GM12878 (cell line): ENCODE results near the gene SETBP1. TPM values are rescaled to one million over a fixed set of nuclear protein-coding genes. Genes with fewer than 3 reads are reported as not detected.

Experiments
- ATAC-seq: fragments of 200-7000 bp; cut with Tn5 transposase; 3 replicates; pipeline ENCODE4 v1.9.1; 2020; ENCODE audit warnings: mild to moderate bottlenecking, moderate library complexity
- BruUV-seq: library from RNA; stranded (reverse); fragments of 400-500 nt; replicated peaks from 2 replicates; lab custom pipeline; 2021; lab: Mats Ljungman, UMichigan
- CTCF ChIA-PET: fragments of 300-600 bp; sonication (Branson Sonifier 250); formaldehyde crosslinking; extraction: SDS; loops from one replicate; lab custom pipeline; 2021; ENCODE audit warnings: inconsistent platforms; lab: Yijun Ruan, JAX
- POLR2A ChIA-PET: fragments of 350-600 bp; formaldehyde crosslinking; extraction: SDS; loops from one replicate; lab custom pipeline; 2021; ENCODE audit warnings: inconsistent platforms; lab: Charles Lee
- RAD21 ChIA-PET: fragments of 300-600 bp; sonication (Branson Sonifier 250); formaldehyde crosslinking; loops from one replicate; lab custom pipeline; 2023; ENCODE audit warnings: antibody characterized with exemption; ENCODE audit not compliant: unreplicated experiment; lab: Charles Lee
- SMC1A ChIA-PET: fragments of 300-600 bp; sonication (Branson Sonifier 250); formaldehyde crosslinking; loops from one replicate; lab custom pipeline; 2023; ENCODE audit not compliant: unreplicated experiment, uncharacterized antibody; lab: Charles Lee
- DNase-seq: peaks from one replicate; pipeline ENCODE4 v3.0.0-alpha.2; 2011; ENCODE audit warnings: low read depth, low spot score
- FAIRE-seq: peaks from 3 replicates; lab custom pipeline; 2011; peaks lifted over from hg19 to GRCh38; lab: Jason Lieb, UNC
- H2AFZ ChIP-seq: 2 replicates; pipeline ENCODE4 v1.6.0; 2011; ENCODE audit warnings: low read depth, low read length, control low read depth; ENCODE audit not compliant: control insufficient read depth
- H3K27ac ChIP-seq: 2 replicates; pipeline ENCODE4 v1.5.1; 2011; ENCODE audit warnings: control low read depth; ENCODE audit not compliant: control insufficient read depth, insufficient read depth
- H3K27me3 ChIP-seq, 2 experiments: replicated peaks in 1 of 2; 2 replicates each; pipeline versions ENCODE4 v1.6.0 to v1.6.1; 2011; ENCODE audit warnings: low read length in 1 of 2; ENCODE audit not compliant: control insufficient read depth in 2 of 2, insufficient read depth in 2 of 2
- H3K36me3 ChIP-seq, 2 experiments: 2 replicates each; pipeline ENCODE4 v1.5.1; 2011; ENCODE audit warnings: low read length in 1 of 2; ENCODE audit not compliant: control insufficient read depth in 2 of 2, insufficient read depth in 2 of 2
- H3K4me1 ChIP-seq: 2 replicates; pipeline ENCODE4 v1.6.1; 2011; ENCODE audit warnings: mild to moderate bottlenecking, low read length, moderate library complexity, mixed read lengths; ENCODE audit not compliant: control insufficient read depth, insufficient read depth
- H3K4me2 ChIP-seq: 2 replicates; pipeline ENCODE4 v1.6.0; 2011; ENCODE audit warnings: control low read depth; ENCODE audit not compliant: control insufficient read depth, insufficient read depth
- H3K4me3 ChIP-seq: fragments of 200-600 bp; sonication (generic); 2 replicates; pipeline ENCODE4 v1.5.1; 2016
- H3K79me2 ChIP-seq: 2 replicates; pipeline ENCODE4 v1.6.0; 2011; ENCODE audit warnings: low read length; ENCODE audit not compliant: control insufficient read depth, insufficient read depth
- H3K9ac ChIP-seq: 2 replicates; pipeline ENCODE4 v1.8.0; 2011; ENCODE audit warnings: low read length, control low read depth, mixed read lengths; ENCODE audit not compliant: control insufficient read depth, insufficient read depth
- H3K9me3 ChIP-seq: replicated peaks from 3 replicates; pipeline ENCODE4 v1.5.1; 2011; ENCODE audit warnings: mild to moderate bottlenecking, low read length; ENCODE audit not compliant: control insufficient read depth, insufficient read depth
- H4K20me1 ChIP-seq: 2 replicates; pipeline ENCODE4 v1.6.0; 2011; ENCODE audit not compliant: control insufficient read depth, insufficient read depth
- CHD1 ChIP-seq: IDR thresholded peaks from 2 replicates; pipeline ENCODE4 v1.6.1; 2012; ENCODE audit warnings: low read depth, low read length, improper control_type of control experiment
- POLR2A ChIP-seq: IDR thresholded peaks from 2 replicates; pipeline ENCODE4 v1.6.1; 2011; ENCODE audit warnings: low read depth, mild to moderate bottlenecking, low read length
- SMAD5 ChIP-seq: IDR thresholded peaks from 2 replicates; pipeline ENCODE4 v1.6.1; 2016; ENCODE audit warnings: antibody characterized with exemption, low read depth
- ZNF207 ChIP-seq: fragments of 450-650 bp; IDR thresholded peaks from 2 replicates; pipeline ENCODE4 v1.6.1; 2014; ENCODE audit warnings: antibody characterized with exemption, mild to moderate bottlenecking, borderline replicate concordance
- WGBS: methylation state at CpG from one replicate; pipeline ENCODE4 v1.1.6; 2016; ENCODE audit warnings: low lambda C conversion rate; ENCODE audit not compliant: insufficient replicate concordance, insufficient coverage; ENCODE audit errors: missing lambda C conversion rate; 5-methylcytosine and 5-hydroxymethylcytosine counted together
- in situ Hi-C: fragments of 300-500 bp; cut with MboI; formaldehyde crosslinking; loops from 9 replicates; pipeline ENCODE4 v1.14.3; 2018; ENCODE audit warnings: mixed read lengths
- intact Hi-C: fragments of 100-400 bp; cut with micrococcal nuclease; formaldehyde crosslinking; loops from one replicate; pipeline ENCODE4 v1.14.2; 2022; ENCODE audit not compliant: unreplicated experiment
- polyA plus RNA-seq, 11 experiments: library from polyadenylated mRNA; depleted of rRNA in 4 of 11; unstranded in 6 of 11; stranded (reverse) in 5 of 11; fragments of >200 nt; fragmentation: Nextera tagmentation in 4 of 11; fragmentation: Illumina TruSeq in 1 of 11; extraction: Ambion mirVana in 4 of 11; extraction: Trizol in 1 of 11; gene quantifications; 1 replicate in 1 of 11; 2 replicates in 10 of 11; pipeline versions ENCODE4 v1.2.1 to v1.2.3, GENCODE V29; 2011 to 2016; ENCODE audit warnings: inconsistent platforms in 2 of 11, missing spikeins in 2 of 11, low read depth in 1 of 11
- total RNA-seq, 4 experiments: library from RNA; depleted of rRNA in 3 of 4; stranded (reverse); fragments of >200 nt in 3 of 4; fragmentation: Illumina TruSeq in 1 of 4; extraction: Trizol in 1 of 4; gene quantifications; 2 replicates each; pipeline versions ENCODE4 v1.2.1 to v1.2.3, GENCODE V29; 2013 to 2021
- TF ChIP-seq, protein P1 (sequence below): fragments of 450-650 bp; IDR thresholded peaks from 2 replicates; pipeline ENCODE4 v1.6.1; 2017; ENCODE audit warnings: mild to moderate bottlenecking

The SETBP1 gene
- total and polyA plus RNA-seq, 10 of the 15 experiments (the other 5 are each of a cell fraction or from before 2014, with no cell fraction given) = 0.99 to 29.7 (median 8.3) TPM

DNA sequence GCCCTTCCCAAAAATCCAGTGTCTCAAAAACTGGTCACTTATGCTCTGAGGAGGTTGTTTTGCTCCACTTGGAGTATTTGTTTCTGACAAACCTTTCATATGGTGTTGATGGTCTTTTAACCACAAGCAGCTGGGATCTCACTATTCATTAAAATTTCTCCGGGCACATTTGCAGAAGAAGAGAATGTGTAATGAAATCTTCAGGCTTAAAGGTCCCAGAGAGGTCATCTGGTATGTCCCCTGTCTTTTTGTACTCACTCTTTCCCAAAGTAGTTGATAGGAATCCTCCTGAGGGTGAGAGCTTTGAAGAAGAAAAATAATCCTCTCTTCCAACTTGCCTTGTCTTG, 430.8 kb downstream of the SETBP1 start:
- CTCF ChIA-PET = interaction anchor here (1.0 to 1.4 kb wide), 2 partner anchors 20 to 102 kb away, joined by 3 read pairs; no protein-coding TSS in a partner anchor
- FAIRE-seq (no peak), ATAC-seq (no peak), DNase-seq (no peak)
- Histone ChIP-seq H3K27me3 (no peaks in the 10 kb centered on the region), H3K9ac (no peak overlapping the region), H3K9me3 (peaks cover 1% of the 10 kb centered on the region; the same call in 2 of the 3 replicates), H2AFZ (no peak overlapping the region), H3K36me3 (no peaks in the 10 kb centered on the region), H3K4me2 (no peak overlapping the region), H3K79me2 (no peaks in the 10 kb centered on the region), H3K4me3 (no peak overlapping the region), H3K4me1 (peaks cover 5% of the 10 kb centered on the region), H4K20me1 (no peaks in the 10 kb centered on the region), H3K27ac (no peak overlapping the region)
- 100% methylated on average over 1 of the region's 1 CpG for WGBS
- no peak for TF ChIP-seq POLR2A
- TF ChIP-seq, protein P1, sequence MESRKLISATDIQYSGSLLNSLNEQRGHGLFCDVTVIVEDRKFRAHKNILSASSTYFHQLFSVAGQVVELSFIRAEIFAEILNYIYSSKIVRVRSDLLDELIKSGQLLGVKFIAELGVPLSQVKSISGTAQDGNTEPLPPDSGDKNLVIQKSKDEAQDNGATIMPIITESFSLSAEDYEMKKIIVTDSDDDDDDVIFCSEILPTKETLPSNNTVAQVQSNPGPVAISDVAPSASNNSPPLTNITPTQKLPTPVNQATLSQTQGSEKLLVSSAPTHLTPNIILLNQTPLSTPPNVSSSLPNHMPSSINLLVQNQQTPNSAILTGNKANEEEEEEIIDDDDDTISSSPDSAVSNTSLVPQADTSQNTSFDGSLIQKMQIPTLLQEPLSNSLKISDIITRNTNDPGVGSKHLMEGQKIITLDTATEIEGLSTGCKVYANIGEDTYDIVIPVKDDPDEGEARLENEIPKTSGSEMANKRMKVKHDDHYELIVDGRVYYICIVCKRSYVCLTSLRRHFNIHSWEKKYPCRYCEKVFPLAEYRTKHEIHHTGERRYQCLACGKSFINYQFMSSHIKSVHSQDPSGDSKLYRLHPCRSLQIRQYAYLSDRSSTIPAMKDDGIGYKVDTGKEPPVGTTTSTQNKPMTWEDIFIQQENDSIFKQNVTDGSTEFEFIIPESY = no peak
- TF ChIP-seq SMAD5 = no peak
- TF ChIP-seq ZNF207 = no peak
- in situ Hi-C loops = no loop called here
- BruUV-seq = no TSS peak
- intact Hi-C loops = no loop called here
- RAD21 ChIA-PET = no interaction called here
- SMC1A ChIA-PET = interaction anchor here (0.6 to 1.2 kb wide), 2 partner anchors 19 to 101 kb away, joined by 3 read pairs; no protein-coding TSS in a partner anchor
- POLR2A ChIA-PET = no interaction called here

DNA sequence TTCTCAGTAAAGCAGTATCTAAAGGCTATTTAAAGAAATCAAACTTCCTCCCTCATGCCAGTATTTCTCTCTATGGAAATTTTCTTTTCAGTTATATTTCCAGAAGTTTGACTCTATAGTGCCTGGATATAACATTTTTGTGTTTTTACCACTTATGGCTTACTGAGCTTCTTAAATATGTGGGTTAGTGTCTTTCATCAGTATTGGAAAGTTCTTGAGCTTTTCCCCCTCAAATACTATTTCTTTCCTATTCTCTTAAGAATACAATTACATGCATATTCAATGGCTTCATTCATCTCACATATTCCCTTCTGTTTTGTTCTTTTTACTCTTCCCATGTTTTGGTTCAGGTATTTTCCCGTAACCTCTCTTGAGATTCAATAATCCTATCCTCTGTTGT, 432.0 kb downstream of the SETBP1 start:
- ATAC-seq = no peak

More for the DNA sequence above, 432.0 kb downstream of the SETBP1 start:
- ChIA-PET CTCF (no interaction called here), SMC1A (interaction anchor here (0.9 to 1.4 kb wide), 3 partner anchors 28 to 246 kb away, joined by 3 to 4 read pairs (median 4); no protein-coding TSS in a partner anchor), RAD21 (no interaction called here), POLR2A (no interaction called here)
- Histone ChIP-seq H3K4me1 (no peaks in the 10 kb centered on the region), H2AFZ (no peak overlapping the region), H3K4me2 (no peak overlapping the region), H3K4me3 (no peak overlapping the region), H3K27me3 (peaks cover 0 to 3% of the 10 kb centered on the region in 2 experiments; a peak in 1 of 4 replicates), H3K79me2 (no peaks in the 10 kb centered on the region), H3K9ac (no peak overlapping the region), H4K20me1 (no peaks in the 10 kb centered on the region), H3K36me3 (no peaks in the 10 kb centered on the region), H3K9me3 (peaks cover 1% of the 10 kb centered on the region; the same call in 2 of the 3 replicates), H3K27ac (no peak overlapping the region)
- no TSS peak for BruUV-seq
- intact Hi-C loops (no loop called here), in situ Hi-C loops (no loop called here)
- DNase-seq = no peak
- 88% methylated on average over 1 of the region's 1 CpG for WGBS
- no peak for TF ChIP-seq CHD1
- no peak for FAIRE-seq
